Motor neuron (in vitro differentiated cells): ENCODE data around the gene CARD11. TPM values are rescaled to one million over a fixed set of nuclear protein-coding genes. Genes with fewer than 3 reads are reported as not detected.
"Not testable (repeated sequence)": the region's sequence is repeated elsewhere in the genome, so short reads cannot be mapped to it uniquely, and the experiment has no call there.

ENCODE experiments used
- ATAC-seq, 8 experiments: fragments of 200-7000 bp; cut with Tn5 transposase; replicated peaks in 6 of 8; 2 replicates each; pipeline ENCODE4 v1.8.0; 2021; ENCODE audit warnings: mild to moderate bottlenecking in 8 of 8, moderate library complexity in 8 of 8
- H3K27ac ChIP-seq, 2 donors: fragments of 250-450 bp; sonication (Bioruptor Pico); 2 replicates each; pipeline ENCODE4 v1.9.0; 2021; ENCODE audit warnings: antibody characterized with exemption in 2 of 2, mild to moderate bottlenecking in 2 of 2, moderate library complexity in 1 of 2
- H3K4me1 ChIP-seq, 2 donors: fragments of 250-450 bp; sonication (Bioruptor Pico); replicated peaks in 1 of 2; 2 replicates each; pipeline ENCODE4 v1.6.1; 2021; ENCODE audit warnings: antibody characterized with exemption in 2 of 2, mild to moderate bottlenecking in 2 of 2, moderate library complexity in 1 of 2
- H3K4me3 ChIP-seq, 5 donors: fragments of 250-450 bp; sonication (Bioruptor Pico); 2 replicates each; pipeline ENCODE4 v1.9.0; 2021; ENCODE audit warnings: antibody characterized with exemption in 5 of 5, mild to moderate bottlenecking in 5 of 5, moderate library complexity in 4 of 5
- WGBS, 10 experiments: fragments of 450-650 bp; shearing (Covaris generic); methylation state at CpG; one replicate each; pipeline ENCODE4 v1.0.0; 2022; 5-methylcytosine and 5-hydroxymethylcytosine counted together
- in situ Hi-C, 9 experiments: fragments of 400-800 bp; cut with MboI; loops; one replicate each; pipeline ENCODE4 v1.15.0; 2021; ENCODE audit warnings: low sequenced_read_pairs in 9 of 9, low pct_unique_long_range_greater_than_20kb in 2 of 9; ENCODE audit not compliant: unreplicated experiment in 9 of 9
- total RNA-seq, 8 experiments: library from RNA; unstranded; fragments of 300-600 nt; gene quantifications; 2 replicates each; pipeline versions ENCODE4 v1.2.3 to v1.2.4, GENCODE V29; 2022

Gene CARD11
- total RNA-seq, 8 experiments from 2014 or later: 0.05 to 0.91 (median 0.17) TPM; not detected in 2

GRCh38 chr7:3056234-3057065 lies 12.8 kb upstream of the CARD11 start:
- Histone ChIP-seq H3K4me1 (peaks cover 35% of the 10 kb centered on the region in 2 donors), H3K27ac (peak overlapping the region; percentile 29 to 36), H3K4me3 (no peak overlapping the region)
- ATAC-seq: peak in 5 of 8 experiments; percentile 55 to 83 (median 71)
- WGBS, 10 experiments: 7 to 92% (median 68%) methylated on average over 2 to 18 of the region's 24 CpGs; no CpG with 5 or more reads in 1 of the 10 experiments
- in situ Hi-C loops: no loop called here

GRCh38 chr7:3055626-3056025 lies 12.0 kb upstream of the CARD11 start:
- peak in 4 of 8 experiments; percentile 15 to 58 (median 44) for ATAC-seq

GRCh38 chr7:3042861-3043489 lies 692 bp downstream of the CARD11 start:
- no peak for ATAC-seq
- Histone ChIP-seq H3K4me1 (no peaks in the 10 kb centered on the region), H3K4me3 (no peak overlapping the region), H3K27ac (no peak overlapping the region)
- 73 to 80% (median 75%) methylated on average over 1 to 4 of the region's 17 CpGs; no CpG with 5 or more reads in 7 of the 10 experiments for WGBS, 10 experiments
- in situ Hi-C loops: loop anchor here in 1 of 9 experiments (25.0 kb wide), 1 partner anchor 94 kb away; no protein-coding TSS in a partner anchor

More at GRCh38 chr7:3055626-3056025, 12.0 kb upstream of the CARD11 start:
- in situ Hi-C loops: no loop called here
- 8 to 92% (median 50%) methylated on average over 1 to 3 of the region's 6 CpGs; no CpG with 5 or more reads in 2 of the 10 experiments for WGBS, 10 experiments
- peaks cover 35% of the 10 kb centered on the region in 2 donors for H3K4me1 ChIP-seq
- H3K27ac ChIP-seq: peak overlapping the region in 1 of 2 donors; percentile 53
- H3K4me3 ChIP-seq: no peak overlapping the region

- no peak for ATAC-seq
- WGBS, 10 experiments: 50 to 100% (median 90%) methylated on average over 2 to 22 of the region's 27 CpGs; no CpG with 5 or more reads in 2 of the 10 experiments
Measured at GRCh38 chr7:3041986-3042675, 1.5 kb downstream of the CARD11 start.

GRCh38 chr7:3039787-3040186 lies 3.9 kb downstream of the CARD11 start:
- WGBS, 10 experiments: 54 to 100% (median 78%) methylated on average over 2 to 6 of the region's 9 CpGs; no CpG with 5 or more reads in 6 of the 10 experiments
- no peaks in the 10 kb centered on the region for H3K4me1 ChIP-seq
- no peak for ATAC-seq
- in situ Hi-C loops: loop anchor here in 1 of 9 experiments (25.0 kb wide), 1 partner anchor 98 kb away; no protein-coding TSS in a partner anchor
- no peak overlapping the region for H3K4me3 ChIP-seq
- no peak overlapping the region for H3K27ac ChIP-seq

More at GRCh38 chr7:3041986-3042675, 1.5 kb downstream of the CARD11 start:
- Histone ChIP-seq H3K4me3 (no peak overlapping the region), H3K27ac (no peak overlapping the region), H3K4me1 (no peaks in the 10 kb centered on the region)
- in situ Hi-C loops: loop anchor here in 1 of 9 experiments (25.0 kb wide), 1 partner anchor 95 kb away; no protein-coding TSS in a partner anchor

GRCh38 chr7:3038011-3038410 lies 5.7 kb downstream of the CARD11 start:
- H3K27ac ChIP-seq, H3K4me1 ChIP-seq, ATAC-seq, H3K4me3 ChIP-seq: not testable (repeated sequence)
- in situ Hi-C loops: loop anchor here in 1 of 9 experiments (25.0 kb wide), 1 partner anchor 99 kb away; no protein-coding TSS in a partner anchor
- 30 to 100% (median 85%) methylated on average over 1 to 6 of the region's 7 CpGs; no CpG with 5 or more reads in 2 of the 10 experiments for WGBS, 10 experiments

GRCh38 chr7:3037259-3037658 lies 6.4 kb downstream of the CARD11 start:
- H3K4me1 ChIP-seq: peaks cover 0 to 3% of the 10 kb centered on the region in 2 donors
- H3K4me3 ChIP-seq: no peak overlapping the region
- 30 to 100% (median 73%) methylated on average over 1 to 2 of the region's 4 CpGs; no CpG with 5 or more reads in 4 of the 10 experiments for WGBS, 10 experiments
- ATAC-seq: no peak
- H3K27ac ChIP-seq: no peak overlapping the region
- in situ Hi-C loops: loop anchor here in 1 of 9 experiments (25.0 kb wide), 1 partner anchor 100 kb away; no protein-coding TSS in a partner anchor

GRCh38 chr7:3034591-3035150 lies 9.0 kb downstream of the CARD11 start:
- Histone ChIP-seq H3K27ac (no peak overlapping the region), H3K4me3 (no peak overlapping the region), H3K4me1 (peaks cover 0 to 3% of the 10 kb centered on the region in 2 donors)
- no peak for ATAC-seq
- WGBS, 10 experiments: 40 to 100% (median 80%) methylated on average over 1 to 19 of the region's 26 CpGs; no CpG with 5 or more reads in 1 of the 10 experiments
- in situ Hi-C loops: loop anchor here in 1 of 9 experiments (25.0 kb wide), 1 partner anchor 103 kb away; no protein-coding TSS in a partner anchor

GRCh38 chr7:3033581-3033980 lies 10.1 kb downstream of the CARD11 start:
- Histone ChIP-seq H3K4me1 (peaks cover 8% of the 10 kb centered on the region in 2 donors), H3K27ac (no peak overlapping the region), H3K4me3 (no peak overlapping the region)
- 57 to 100% (median 83%) methylated on average over 3 to 9 of the region's 12 CpGs; no CpG with 5 or more reads in 3 of the 10 experiments for WGBS, 10 experiments
- no peak for ATAC-seq
- in situ Hi-C loops: loop anchor here in 1 of 9 experiments (25.0 kb wide), 1 partner anchor 104 kb away; no protein-coding TSS in a partner anchor

GRCh38 chr7:3033136-3033535 lies 10.5 kb downstream of the CARD11 start:
- no peak for ATAC-seq
- WGBS, 10 experiments: 37 to 100% (median 85%) methylated on average over 1 to 7 of the region's 7 CpGs; no CpG with 5 or more reads in 3 of the 10 experiments
- Histone ChIP-seq H3K4me3 (no peak overlapping the region), H3K27ac (no peak overlapping the region), H3K4me1 (peaks cover 12% of the 10 kb centered on the region in 2 donors)
- in situ Hi-C loops: loop anchor here in 1 of 9 experiments (25.0 kb wide), 1 partner anchor 104 kb away; no protein-coding TSS in a partner anchor

- H3K27ac ChIP-seq: no peak overlapping the region
- in situ Hi-C loops: loop anchor here in 1 of 9 experiments (25.0 kb wide), 1 partner anchor 105 kb away; no protein-coding TSS in a partner anchor
- no peak for ATAC-seq
Measured at GRCh38 chr7:3032256-3032655, 11.4 kb downstream of the CARD11 start.

More at GRCh38 chr7:3032256-3032655, 11.4 kb downstream of the CARD11 start:
- H3K4me1 ChIP-seq: peaks cover 15 to 21% of the 10 kb centered on the region in 2 donors
- H3K4me3 ChIP-seq: no peak overlapping the region
- 0 to 73% (median 40%) methylated on average over 1 to 4 of the region's 4 CpGs; no CpG with 5 or more reads in 1 of the 10 experiments for WGBS, 10 experiments
